ENCODE data around the gene ARHGAP45.

Gene ARHGAP45

DNA sequence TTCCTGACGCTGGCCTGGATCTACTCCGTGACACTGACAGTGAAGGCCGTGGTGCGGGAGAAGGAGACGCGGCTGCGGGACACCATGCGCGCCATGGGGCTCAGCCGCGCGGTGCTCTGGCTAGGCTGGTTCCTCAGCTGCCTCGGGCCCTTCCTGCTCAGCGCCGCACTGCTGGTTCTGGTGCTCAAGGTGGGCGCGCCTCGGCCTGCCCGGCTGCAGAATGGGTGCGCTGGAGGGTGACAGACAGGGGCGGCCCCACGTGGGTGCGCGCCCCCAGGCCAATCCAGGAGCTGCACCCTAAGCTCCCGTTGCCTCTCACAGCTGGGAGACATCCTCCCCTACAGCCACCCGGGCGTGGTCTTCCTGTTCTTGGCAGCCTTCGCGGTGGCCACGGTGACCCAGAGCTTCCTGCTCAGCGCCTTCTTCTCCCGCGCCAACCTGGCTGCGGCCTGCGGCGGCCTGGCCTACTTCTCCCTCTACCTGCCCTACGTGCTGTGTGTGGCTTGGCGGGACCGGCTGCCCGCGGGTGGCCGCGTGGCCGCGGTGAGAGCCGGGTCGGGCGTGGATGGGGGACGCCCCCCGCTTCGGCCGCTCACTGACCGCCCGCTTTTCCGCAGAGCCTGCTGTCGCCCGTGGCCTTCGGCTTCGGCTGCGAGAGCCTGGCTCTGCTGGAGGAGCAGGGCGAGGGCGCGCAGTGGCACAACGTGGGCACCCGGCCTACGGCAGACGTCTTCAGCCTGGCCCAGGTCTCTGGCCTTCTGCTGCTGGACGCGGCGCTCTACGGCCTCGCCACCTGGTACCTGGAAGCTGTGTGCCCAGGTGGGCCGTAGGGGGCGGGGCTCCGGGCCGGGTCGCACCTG is 19.9 kb upstream of the ARHGAP45 start:
- Histone ChIP-seq H3K27ac (ENCODE audit: low read length, poor library complexity, severe bottlenecking) (no peak overlapping the region), H3K27me3 (ENCODE audit: control insufficient read depth in 1 of 2, insufficient read depth in 1 of 2, low read length in 2 of 2) (no peaks in the 10 kb centered on the region), H2BK120ac (ENCODE audit: low read depth, low read length) (no peak overlapping the region), H4K91ac (ENCODE audit: low read length) (no peak overlapping the region), H3K79me1 (replicated peaks; ENCODE audit: low read length, poor library complexity, severe bottlenecking) (no peaks in the 10 kb centered on the region), H2BK12ac (ENCODE audit: low read length in 2 of 2) (no peak overlapping the region), H3K4me3 (ENCODE audit: insufficient read depth in 1 of 2, low read depth in 1 of 2, low read length in 2 of 2) (no peak overlapping the region), H2BK15ac (ENCODE audit: low read depth, poor library complexity, severe bottlenecking) (no peak overlapping the region), H3K36me3 (ENCODE audit: control insufficient read depth in 1 of 2, insufficient read depth in 2 of 2, low read depth in 1 of 2, low read length in 2 of 2) (peaks cover 0 to 64% of the 10 kb centered on the region in 2 experiments), H3K4me2 (ENCODE audit: low read length, poor library complexity, severe bottlenecking) (no peak overlapping the region), H3K23ac (ENCODE audit: low read length in 2 of 2) (no peak overlapping the region), H3K4me1 (ENCODE audit: control insufficient read depth, insufficient read depth, low read depth, low read length) (peaks cover 2% of the 10 kb centered on the region), H3K4ac (ENCODE audit: low read depth in 1 of 2, low read length in 2 of 2) (no peak overlapping the region), H3K14ac (ENCODE audit: low read length in 2 of 2) (no peak overlapping the region), H3K18ac (ENCODE audit: low read depth in 1 of 2, low read length in 2 of 2) (no peak overlapping the region), H3K9me3 (ENCODE audit: control insufficient read depth, low read length) (no peaks in the 10 kb centered on the region), H4K8ac (ENCODE audit: low read length) (no peak overlapping the region), H3K9ac (ENCODE audit: low read length) (no peak overlapping the region), H2BK5ac (ENCODE audit: low read depth, low read length, poor library complexity, severe bottlenecking) (no peak overlapping the region), H2AK5ac (ENCODE audit: low read length, severe bottlenecking) (no peak overlapping the region), H2AFZ (ENCODE audit: low read depth, low read length) (no peak overlapping the region)
- DNase-seq = no peak
- 96% methylated on average over 77 of the region's 77 CpGs for WGBS

DNA sequence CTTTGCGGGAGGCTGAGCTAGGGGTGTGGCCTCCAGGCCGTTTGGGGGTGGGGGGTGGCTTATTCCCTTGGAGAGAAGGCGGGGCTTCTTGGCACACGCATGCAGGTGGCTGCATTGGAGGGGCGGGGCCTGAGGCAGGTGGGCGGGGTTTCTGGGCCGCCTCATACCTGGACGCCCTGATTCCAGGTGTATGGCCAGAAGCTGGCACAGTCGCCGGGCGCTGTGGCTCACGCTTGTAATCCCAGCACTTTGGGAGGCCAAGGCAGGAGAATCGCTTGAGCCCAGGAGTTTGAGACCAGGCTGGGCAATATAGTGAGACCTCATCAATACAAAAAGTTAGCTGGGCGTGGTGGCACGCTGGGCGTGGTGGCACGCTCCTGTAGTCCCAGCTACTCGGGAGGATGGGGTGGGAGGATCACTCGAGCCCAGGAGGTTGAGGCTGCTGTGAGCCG is 19.2 kb upstream of the ARHGAP45 start:
- no peaks in the 10 kb centered on the region for H3K79me1 ChIP-seq (replicated peaks; ENCODE audit: low read length, poor library complexity, severe bottlenecking)
- H2BK5ac ChIP-seq (ENCODE audit: low read depth, low read length, poor library complexity, severe bottlenecking) = no peak overlapping the region
- H3K27ac ChIP-seq (ENCODE audit: low read length, poor library complexity, severe bottlenecking) = no peak overlapping the region
- peaks cover 2% of the 10 kb centered on the region for H3K4me1 ChIP-seq (ENCODE audit: control insufficient read depth, insufficient read depth, low read depth, low read length)
- no peak overlapping the region for H3K23ac ChIP-seq (ENCODE audit: low read length in 2 of 2)
- no peak for DNase-seq
- no peak overlapping the region for H2BK120ac ChIP-seq (ENCODE audit: low read depth, low read length)
- no peaks in the 10 kb centered on the region for H3K27me3 ChIP-seq (ENCODE audit: control insufficient read depth in 1 of 2, insufficient read depth in 1 of 2, low read length in 2 of 2)
- H3K4me3 ChIP-seq (ENCODE audit: insufficient read depth in 1 of 2, low read depth in 1 of 2, low read length in 2 of 2) = no peak overlapping the region
- no peak overlapping the region for H4K91ac ChIP-seq (ENCODE audit: low read length)
- no peak overlapping the region for H2BK15ac ChIP-seq (ENCODE audit: low read depth, poor library complexity, severe bottlenecking)
- no peak overlapping the region for H2AFZ ChIP-seq (ENCODE audit: low read depth, low read length)
- H4K8ac ChIP-seq (ENCODE audit: low read length) = no peak overlapping the region
- H3K9ac ChIP-seq (ENCODE audit: low read length) = no peak overlapping the region
- H2AK5ac ChIP-seq (ENCODE audit: low read length, severe bottlenecking) = no peak overlapping the region
- no peak overlapping the region for H3K4me2 ChIP-seq (ENCODE audit: low read length, poor library complexity, severe bottlenecking)
- H3K4ac ChIP-seq (ENCODE audit: low read depth in 1 of 2, low read length in 2 of 2) = no peak overlapping the region
- H3K14ac ChIP-seq (ENCODE audit: low read length in 2 of 2) = no peak overlapping the region
- H2BK12ac ChIP-seq (ENCODE audit: low read length in 2 of 2) = no peak overlapping the region
- no peaks in the 10 kb centered on the region for H3K9me3 ChIP-seq (ENCODE audit: control insufficient read depth, low read length)
- H3K18ac ChIP-seq (ENCODE audit: low read depth in 1 of 2, low read length in 2 of 2) = no peak overlapping the region
- H3K36me3 ChIP-seq (ENCODE audit: control insufficient read depth in 1 of 2, insufficient read depth in 2 of 2, low read depth in 1 of 2, low read length in 2 of 2) = peaks cover 0 to 57% of the 10 kb centered on the region in 2 experiments
- WGBS = 93% methylated on average over 20 of the region's 20 CpGs

DNA sequence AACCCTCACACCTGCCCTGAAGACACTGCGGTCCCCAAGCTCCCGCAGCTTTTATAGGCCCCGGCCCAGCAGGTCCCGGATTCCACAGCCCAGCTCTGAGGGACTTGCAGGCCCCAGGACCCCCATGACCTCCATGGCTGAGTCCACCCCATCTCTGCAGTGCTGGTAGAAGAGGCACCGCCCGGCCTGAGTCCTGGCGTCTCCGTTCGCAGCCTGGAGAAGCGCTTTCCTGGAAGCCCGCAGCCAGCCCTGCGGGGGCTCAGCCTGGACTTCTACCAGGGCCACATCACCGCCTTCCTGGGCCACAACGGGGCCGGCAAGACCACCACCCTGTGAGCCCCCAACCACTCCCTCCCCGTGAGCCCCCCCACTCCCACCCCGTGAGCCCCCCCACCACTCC is 17.9 kb upstream of the ARHGAP45 start:
- Histone ChIP-seq H3K27me3 (ENCODE audit: control insufficient read depth in 1 of 2, insufficient read depth in 1 of 2, low read length in 2 of 2) (no peaks in the 10 kb centered on the region), H2AK5ac (ENCODE audit: low read length, severe bottlenecking) (no peak overlapping the region), H2BK5ac (ENCODE audit: low read depth, low read length, poor library complexity, severe bottlenecking) (no peak overlapping the region), H3K9ac (ENCODE audit: low read length) (no peak overlapping the region), H3K23ac (ENCODE audit: low read length in 2 of 2) (no peak overlapping the region), H3K4ac (ENCODE audit: low read depth in 1 of 2, low read length in 2 of 2) (no peak overlapping the region), H3K9me3 (ENCODE audit: control insufficient read depth, low read length) (no peaks in the 10 kb centered on the region), H3K27ac (ENCODE audit: low read length, poor library complexity, severe bottlenecking) (no peak overlapping the region), H4K91ac (ENCODE audit: low read length) (no peak overlapping the region), H3K79me1 (replicated peaks; ENCODE audit: low read length, poor library complexity, severe bottlenecking) (no peaks in the 10 kb centered on the region), H4K8ac (ENCODE audit: low read length) (no peak overlapping the region), H3K4me3 (ENCODE audit: insufficient read depth in 1 of 2, low read depth in 1 of 2, low read length in 2 of 2) (no peak overlapping the region), H3K36me3 (ENCODE audit: control insufficient read depth in 1 of 2, insufficient read depth in 2 of 2, low read depth in 1 of 2, low read length in 2 of 2) (peaks cover 0 to 58% of the 10 kb centered on the region in 2 experiments), H2BK120ac (ENCODE audit: low read depth, low read length) (no peak overlapping the region), H3K4me2 (ENCODE audit: low read length, poor library complexity, severe bottlenecking) (no peak overlapping the region), H3K4me1 (ENCODE audit: control insufficient read depth, insufficient read depth, low read depth, low read length) (peaks cover 2% of the 10 kb centered on the region), H3K14ac (ENCODE audit: low read length in 2 of 2) (no peak overlapping the region), H2BK15ac (ENCODE audit: low read depth, poor library complexity, severe bottlenecking) (no peak overlapping the region), H2AFZ (ENCODE audit: low read depth, low read length) (no peak overlapping the region), H2BK12ac (ENCODE audit: low read length in 2 of 2) (no peak overlapping the region), H3K18ac (ENCODE audit: low read depth in 1 of 2, low read length in 2 of 2) (no peak overlapping the region)
- WGBS = 95% methylated on average over 4 of the region's 17 CpGs
- DNase-seq = no peak

DNA sequence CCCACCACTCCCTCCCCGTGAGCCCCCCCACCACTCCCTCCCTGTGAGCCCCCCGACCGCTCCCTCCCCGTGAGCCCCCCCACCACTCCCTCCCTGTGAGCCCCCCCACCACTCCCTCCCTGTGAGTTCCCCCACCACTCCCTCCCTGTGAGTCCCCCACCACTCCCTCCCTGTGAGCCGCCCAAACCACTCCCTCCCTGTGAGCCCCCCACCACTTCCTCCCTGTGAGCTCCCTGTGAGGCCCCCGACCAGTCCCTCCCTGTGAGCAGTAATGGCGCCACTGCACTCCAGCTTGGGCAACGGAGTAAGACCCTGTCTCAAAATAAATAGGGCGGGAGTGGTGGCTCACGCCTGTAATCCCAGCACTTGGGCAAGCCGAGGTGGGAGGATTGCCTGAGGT is 17.2 kb upstream of the ARHGAP45 start:
- no peak overlapping the region for H2AK5ac ChIP-seq (ENCODE audit: low read length, severe bottlenecking)
- H3K79me1 ChIP-seq (replicated peaks; ENCODE audit: low read length, poor library complexity, severe bottlenecking) = no peaks in the 10 kb centered on the region
- H2BK5ac ChIP-seq (ENCODE audit: low read depth, low read length, poor library complexity, severe bottlenecking) = no peak overlapping the region
- no peak overlapping the region for H4K8ac ChIP-seq (ENCODE audit: low read length)
- H3K27ac ChIP-seq (ENCODE audit: low read length, poor library complexity, severe bottlenecking) = no peak overlapping the region
- H3K18ac ChIP-seq (ENCODE audit: low read depth in 1 of 2, low read length in 2 of 2) = no peak overlapping the region
- peaks cover 0 to 61% of the 10 kb centered on the region in 2 experiments for H3K36me3 ChIP-seq (ENCODE audit: control insufficient read depth in 1 of 2, insufficient read depth in 2 of 2, low read depth in 1 of 2, low read length in 2 of 2)
- H2AFZ ChIP-seq (ENCODE audit: low read depth, low read length) = no peak overlapping the region
- no peak overlapping the region for H2BK15ac ChIP-seq (ENCODE audit: low read depth, poor library complexity, severe bottlenecking)
- WGBS = 82% methylated on average over 7 of the region's 11 CpGs
- H3K27me3 ChIP-seq (ENCODE audit: control insufficient read depth in 1 of 2, insufficient read depth in 1 of 2, low read length in 2 of 2) = no peaks in the 10 kb centered on the region
- H3K4me2 ChIP-seq (ENCODE audit: low read length, poor library complexity, severe bottlenecking) = no peak overlapping the region
- no peak for DNase-seq
- no peak overlapping the region for H4K91ac ChIP-seq (ENCODE audit: low read length)
- no peak overlapping the region for H2BK120ac ChIP-seq (ENCODE audit: low read depth, low read length)
- no peak overlapping the region for H2BK12ac ChIP-seq (ENCODE audit: low read length in 2 of 2)
- H3K4ac ChIP-seq (ENCODE audit: low read depth in 1 of 2, low read length in 2 of 2) = no peak overlapping the region
- H3K9ac ChIP-seq (ENCODE audit: low read length) = no peak overlapping the region
- H3K4me3 ChIP-seq (ENCODE audit: insufficient read depth in 1 of 2, low read depth in 1 of 2, low read length in 2 of 2) = no peak overlapping the region
- H3K9me3 ChIP-seq (ENCODE audit: control insufficient read depth, low read length) = no peaks in the 10 kb centered on the region
- H3K23ac ChIP-seq (ENCODE audit: low read length in 2 of 2) = no peak overlapping the region
- H3K4me1 ChIP-seq (ENCODE audit: control insufficient read depth, insufficient read depth, low read depth, low read length) = peaks cover 2% of the 10 kb centered on the region
- H3K14ac ChIP-seq (ENCODE audit: low read length in 2 of 2) = no peak overlapping the region

Data from mesenchymal stem cell (in vitro differentiated cells and primary cell).